Activated T-cell treated with anti-CD3 and anti-CD28 coated beads, Interleukin-2, amount 50 U/mL, for 72 hours (primary cell): ENCODE measurements around the gene TMEM108. TPM values are rescaled to one million over a fixed set of nuclear protein-coding genes. Genes with fewer than 3 reads are reported as not detected.

Experiments used
- ATAC-seq, 2 donors: fragments of 150-1000 bp; cut with Tn5 transposase; replicated peaks in 1 of 2; 2 replicates each; pipeline ENCODE4 v1.10.0; 2021; ENCODE audit warnings: moderate library complexity in 2 of 2, mild to moderate bottlenecking in 1 of 2
- DNase-seq, 2 donors: peaks; one replicate each; pipeline ENCODE4 v3.0.0; 2021 to 2022; ENCODE audit warnings: mixed read lengths in 1 of 2
- H3K27ac Mint-ChIP-seq: one replicate; pipeline ENCODE4 v1.8.0; 2022; ENCODE audit warnings: mild to moderate bottlenecking, moderate library complexity, mixed read lengths
- H3K27me3 Mint-ChIP-seq: one replicate; pipeline ENCODE4 v1.8.0; 2022; ENCODE audit warnings: low read depth, mixed read lengths
- H3K36me3 Mint-ChIP-seq, 2 donors: one replicate each; pipeline ENCODE4 v1.8.0; 2022; ENCODE audit warnings: mixed read lengths in 2 of 2, mild to moderate bottlenecking in 1 of 2; ENCODE audit not compliant: insufficient read depth in 2 of 2
- H3K4me1 Mint-ChIP-seq: one replicate; pipeline ENCODE4 v1.8.0; 2022; ENCODE audit warnings: low read depth, mixed read lengths
- H3K4me3 Mint-ChIP-seq, 2 donors: one replicate each; pipeline ENCODE4 v1.8.0; 2022; ENCODE audit warnings: mild to moderate bottlenecking in 2 of 2, mixed read lengths in 2 of 2, moderate library complexity in 2 of 2
- H3K9me3 Mint-ChIP-seq, 2 donors: one replicate each; pipeline ENCODE4 v1.8.0; 2022; ENCODE audit warnings: mixed read lengths in 2 of 2
- total RNA-seq, 2 donors: library from RNA; stranded (reverse); gene quantifications; one replicate each; pipeline ENCODE4 v1.2.3, GENCODE V29; 2022

The TMEM108 gene
- total RNA-seq, 2 donors from 2014 or later = 0.12 TPM; not detected in 1

GRCh38 chr3:133413161-133414020 is 375.2 kb downstream of the TMEM108 start:
- no peaks in the 10 kb centered on the region for H3K4me1 Mint-ChIP-seq
- H3K4me3 Mint-ChIP-seq = peak overlapping the region in 1 of 2 donors; percentile 17
- H3K27me3 Mint-ChIP-seq = no peaks in the 10 kb centered on the region
- no peak for ATAC-seq
- no peaks in the 10 kb centered on the region for H3K36me3 Mint-ChIP-seq
- no peak overlapping the region for H3K27ac Mint-ChIP-seq
- no peak for DNase-seq
- peaks cover 0 to 1% of the 10 kb centered on the region in 2 donors for H3K9me3 Mint-ChIP-seq

GRCh38 chr3:133414021-133414392 is 375.8 kb downstream of the TMEM108 start:
- Mint-ChIP-seq H3K4me3 (no peak overlapping the region), H3K9me3 (peaks cover 0 to 1% of the 10 kb centered on the region in 2 donors), H3K27ac (no peak overlapping the region), H3K36me3 (no peaks in the 10 kb centered on the region), H3K4me1 (no peaks in the 10 kb centered on the region), H3K27me3 (no peaks in the 10 kb centered on the region)
- ATAC-seq = no peak
- DNase-seq = no peak

GRCh38 chr3:133418361-133418760 is 380.2 kb downstream of the TMEM108 start:
- Mint-ChIP-seq H3K4me1 (no peaks in the 10 kb centered on the region), H3K36me3 (no peaks in the 10 kb centered on the region), H3K4me3 (no peak overlapping the region), H3K27me3 (peaks cover 6% of the 10 kb centered on the region), H3K27ac (no peak overlapping the region), H3K9me3 (peaks cover 0 to 1% of the 10 kb centered on the region in 2 donors)
- ATAC-seq (no peak), DNase-seq (no peak)

DNA sequence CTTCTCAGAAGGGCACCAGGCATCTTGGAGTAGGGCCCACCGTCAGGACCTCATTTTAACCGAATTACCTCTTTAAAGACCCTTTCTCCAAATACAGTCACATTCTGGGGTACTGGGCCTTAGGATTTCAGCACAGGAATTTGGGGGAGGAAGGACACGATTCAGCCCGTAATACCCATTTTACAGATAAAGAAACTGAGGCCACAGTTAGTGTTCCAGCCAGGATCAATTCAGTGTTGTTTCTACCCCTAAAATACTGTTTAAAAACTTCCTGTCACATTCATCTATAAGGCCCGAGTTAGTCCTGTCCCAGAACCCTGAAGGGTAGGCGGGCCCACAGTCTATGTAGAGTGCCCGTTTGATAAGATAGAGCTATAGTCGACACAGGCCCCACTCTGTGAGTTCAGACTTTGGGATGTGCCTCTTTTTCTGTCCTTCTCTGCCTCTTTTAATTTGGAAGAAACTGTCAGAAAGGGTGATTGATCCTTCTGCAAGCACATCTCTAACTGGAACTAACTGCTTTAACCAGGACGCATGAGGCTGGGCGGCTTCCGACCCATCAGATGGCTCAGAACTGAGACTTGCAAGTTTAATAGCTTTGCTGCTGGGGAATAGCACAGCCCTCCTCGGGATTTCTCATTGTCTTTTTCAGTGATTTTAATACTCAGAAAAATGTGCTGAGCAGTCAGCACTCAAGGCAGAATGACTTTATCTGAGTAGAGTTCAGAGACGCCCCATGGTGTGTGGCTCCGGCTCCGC is 381.1 kb downstream of the TMEM108 start:
- Mint-ChIP-seq H3K36me3 (no peaks in the 10 kb centered on the region), H3K4me3 (no peak overlapping the region), H3K4me1 (peaks cover 8% of the 10 kb centered on the region), H3K27me3 (peaks cover 6% of the 10 kb centered on the region), H3K9me3 (peaks cover 0 to 1% of the 10 kb centered on the region in 2 donors), H3K27ac (no peak overlapping the region)
- DNase-seq (no peak), ATAC-seq (no peak)

DNA sequence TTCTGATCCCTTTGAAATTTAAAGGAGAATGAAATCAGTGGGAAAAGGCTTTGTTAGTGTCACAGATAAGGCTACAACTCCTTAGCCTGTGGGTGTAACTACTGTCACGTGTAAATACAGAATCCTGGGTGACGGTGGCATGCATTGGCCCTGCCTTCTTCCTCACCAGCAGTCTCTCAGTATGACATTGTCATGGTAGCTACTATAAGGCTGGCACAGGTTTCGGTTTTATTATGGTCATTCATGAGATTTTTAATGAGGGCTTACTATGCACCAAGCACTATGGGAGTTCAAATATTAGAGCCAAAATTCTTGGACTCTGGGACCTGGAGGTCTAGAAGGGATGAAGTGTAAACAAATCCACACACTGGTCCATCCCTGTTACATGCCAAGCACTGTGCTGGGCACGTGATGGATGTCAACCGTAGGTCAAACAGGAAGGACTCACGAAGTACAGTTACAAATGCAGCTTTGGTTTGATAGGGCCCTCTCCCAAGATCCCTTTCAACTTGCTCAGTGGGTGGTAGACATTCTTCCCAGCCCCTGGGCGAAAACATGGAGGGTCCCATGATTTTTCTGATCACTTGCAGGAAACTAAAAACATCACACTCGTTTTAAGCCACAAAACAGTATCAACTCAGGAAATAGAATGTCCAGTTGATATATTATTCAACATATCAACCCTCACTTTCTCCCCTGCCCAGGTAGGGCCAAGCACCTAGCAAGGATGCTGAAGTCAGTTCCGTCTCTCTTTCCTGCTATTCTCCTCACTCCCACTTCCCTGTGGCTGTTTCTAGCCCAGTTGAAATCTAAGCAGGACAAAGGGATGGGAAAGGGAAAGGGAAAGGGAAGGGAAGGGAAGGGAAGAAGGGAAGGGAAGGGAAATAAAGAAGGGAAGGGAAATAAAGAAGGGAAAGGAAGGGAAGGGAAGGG is 387.0 kb downstream of the TMEM108 start:
- peaks cover 22% of the 10 kb centered on the region for H3K4me1 Mint-ChIP-seq
- DNase-seq = no peak
- no peaks in the 10 kb centered on the region for H3K36me3 Mint-ChIP-seq
- peak in 1 of 2 donors; percentile 34 for ATAC-seq
- H3K27ac Mint-ChIP-seq = no peak overlapping the region
- peaks cover 6% of the 10 kb centered on the region for H3K27me3 Mint-ChIP-seq
- H3K4me3 Mint-ChIP-seq = no peak overlapping the region
- no peaks in the 10 kb centered on the region for H3K9me3 Mint-ChIP-seq

- Mint-ChIP-seq H3K27ac (no peak overlapping the region), H3K4me1 (peaks cover 22% of the 10 kb centered on the region), H3K4me3 (no peak overlapping the region), H3K27me3 (peaks cover 6% of the 10 kb centered on the region), H3K36me3 (no peaks in the 10 kb centered on the region), H3K9me3 (no peaks in the 10 kb centered on the region)
- ATAC-seq (no peak), DNase-seq (no peak)
Measured at GRCh38 chr3:133425898-133426297, 387.7 kb downstream of the TMEM108 start.

GRCh38 chr3:133426721-133427120 is 388.5 kb downstream of the TMEM108 start:
- H3K4me1 Mint-ChIP-seq = peaks cover 22% of the 10 kb centered on the region
- no peak for DNase-seq
- H3K9me3 Mint-ChIP-seq = no peaks in the 10 kb centered on the region
- H3K4me3 Mint-ChIP-seq = no peak overlapping the region
- H3K27me3 Mint-ChIP-seq = peaks cover 6% of the 10 kb centered on the region
- ATAC-seq = peak; percentile 57 to 64
- H3K27ac Mint-ChIP-seq = no peak overlapping the region
- no peaks in the 10 kb centered on the region for H3K36me3 Mint-ChIP-seq

GRCh38 chr3:133428552-133428951 is 390.4 kb downstream of the TMEM108 start:
- ATAC-seq = no peak
- Mint-ChIP-seq H3K27me3 (no peaks in the 10 kb centered on the region), H3K36me3 (no peaks in the 10 kb centered on the region), H3K9me3 (no peaks in the 10 kb centered on the region), H3K4me1 (peaks cover 22% of the 10 kb centered on the region), H3K27ac (no peak overlapping the region), H3K4me3 (no peak overlapping the region)
- no peak for DNase-seq

DNA sequence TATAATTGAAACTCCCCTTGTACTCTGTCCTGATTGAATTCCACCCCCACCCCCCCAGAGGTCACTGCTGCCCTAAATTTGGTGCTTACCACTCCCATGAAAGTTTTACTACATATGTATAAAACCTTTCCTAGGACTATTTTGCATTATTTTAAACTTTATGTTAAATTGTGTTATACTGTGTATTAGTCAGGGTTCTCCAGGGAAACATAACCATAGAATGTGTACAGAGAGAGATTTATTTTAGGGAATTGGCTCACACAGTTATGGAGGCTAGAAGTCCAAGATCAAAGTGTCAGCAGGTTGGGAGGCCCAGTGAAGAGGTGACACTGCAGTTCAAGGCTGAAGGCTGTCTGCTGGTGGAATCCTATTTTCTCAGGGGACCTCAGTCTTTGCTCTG is 390.9 kb downstream of the TMEM108 start:
- Mint-ChIP-seq H3K4me1 (peaks cover 17% of the 10 kb centered on the region), H3K4me3 (no peak overlapping the region), H3K27ac (no peak overlapping the region), H3K27me3 (no peaks in the 10 kb centered on the region), H3K36me3 (no peaks in the 10 kb centered on the region), H3K9me3 (no peaks in the 10 kb centered on the region)
- ATAC-seq (no peak), DNase-seq (no peak)

GRCh38 chr3:133439563-133439962 is 401.4 kb downstream of the TMEM108 start:
- Mint-ChIP-seq H3K4me1 (peaks cover 49% of the 10 kb centered on the region), H3K9me3 (peaks cover 7 to 9% of the 10 kb centered on the region in 2 donors), H3K36me3 (peaks cover 12 to 13% of the 10 kb centered on the region in 2 donors), H3K27me3 (no peaks in the 10 kb centered on the region), H3K27ac (no peak overlapping the region), H3K4me3 (no peak overlapping the region)
- DNase-seq (no peak), ATAC-seq (no peak)

DNA sequence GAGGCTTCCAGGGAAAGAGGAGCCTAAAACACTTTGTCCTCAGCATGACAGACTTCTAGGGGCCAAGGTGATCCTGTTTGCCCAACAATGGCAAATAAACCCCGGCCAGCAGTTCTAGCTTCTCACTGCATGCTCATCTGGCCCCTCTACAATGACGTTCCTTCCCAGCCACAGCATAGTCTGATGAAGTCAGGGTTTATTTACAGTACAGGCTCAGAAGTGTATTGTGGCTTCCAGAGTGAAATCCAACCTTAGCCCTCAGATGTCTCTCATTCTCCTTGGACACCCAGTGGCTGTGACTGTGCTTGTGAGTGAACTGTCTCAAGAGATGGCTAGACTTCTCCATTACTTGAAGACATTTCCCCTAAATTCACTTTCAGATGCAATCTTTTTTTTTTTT is 402.5 kb downstream of the TMEM108 start:
- DNase-seq (no peak), ATAC-seq (no peak)
- H3K4me1 Mint-ChIP-seq = peaks cover 55% of the 10 kb centered on the region
- H3K27me3 Mint-ChIP-seq = no peaks in the 10 kb centered on the region
- no peak overlapping the region for H3K27ac Mint-ChIP-seq
- peaks cover 7 to 9% of the 10 kb centered on the region in 2 donors for H3K9me3 Mint-ChIP-seq
- peaks cover 12 to 13% of the 10 kb centered on the region in 2 donors for H3K36me3 Mint-ChIP-seq
- H3K4me3 Mint-ChIP-seq = no peak overlapping the region

- peaks cover 55% of the 10 kb centered on the region for H3K4me1 Mint-ChIP-seq
- no peaks in the 10 kb centered on the region for H3K27me3 Mint-ChIP-seq
- H3K36me3 Mint-ChIP-seq = peaks cover 12 to 13% of the 10 kb centered on the region in 2 donors
- ATAC-seq (peak; percentile 81 to 85), DNase-seq (peak; percentile 27 to 34)
- peak overlapping the region; percentile 81 to 90 for H3K4me3 Mint-ChIP-seq
- peak overlapping the region; percentile 90 for H3K27ac Mint-ChIP-seq
- peaks cover 7 to 9% of the 10 kb centered on the region in 2 donors for H3K9me3 Mint-ChIP-seq
Measured at GRCh38 chr3:133441867-133442270, 403.7 kb downstream of the TMEM108 start.
